Activated CD4-positive, alpha-beta T cell treated with anti-CD3 and anti-CD28 coated beads for 24 hours (primary cell): ENCODE measurements around the gene SLC30A2.

Source experiments
- DNase-seq, 2 donors: peaks; one replicate each; pipeline ENCODE4 v3.0.0-alpha.2; 2020; ENCODE audit warnings: low read depth in 2 of 2

Gene SLC30A2

DNA sequence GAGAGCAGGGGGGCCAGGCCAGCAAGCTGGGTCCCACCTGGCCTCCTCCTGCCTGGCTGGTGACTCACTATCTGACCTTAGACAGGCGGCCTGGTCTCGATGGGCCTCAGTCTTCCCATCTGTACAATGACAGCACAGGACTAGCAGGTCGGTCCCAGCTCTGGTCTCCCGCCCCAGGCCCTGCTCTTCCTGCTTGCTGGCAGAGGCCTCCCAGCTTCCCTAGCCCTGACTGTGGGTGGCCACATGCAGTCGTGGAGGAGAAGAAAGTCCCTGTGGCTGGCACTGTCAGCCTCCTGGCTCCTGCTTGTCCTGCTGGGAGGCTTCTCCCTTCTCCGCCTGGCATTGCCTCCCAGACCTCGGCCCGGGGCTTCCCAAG is 23.5 kb downstream of the SLC30A2 start:
- DNase-seq = no peak

DNA sequence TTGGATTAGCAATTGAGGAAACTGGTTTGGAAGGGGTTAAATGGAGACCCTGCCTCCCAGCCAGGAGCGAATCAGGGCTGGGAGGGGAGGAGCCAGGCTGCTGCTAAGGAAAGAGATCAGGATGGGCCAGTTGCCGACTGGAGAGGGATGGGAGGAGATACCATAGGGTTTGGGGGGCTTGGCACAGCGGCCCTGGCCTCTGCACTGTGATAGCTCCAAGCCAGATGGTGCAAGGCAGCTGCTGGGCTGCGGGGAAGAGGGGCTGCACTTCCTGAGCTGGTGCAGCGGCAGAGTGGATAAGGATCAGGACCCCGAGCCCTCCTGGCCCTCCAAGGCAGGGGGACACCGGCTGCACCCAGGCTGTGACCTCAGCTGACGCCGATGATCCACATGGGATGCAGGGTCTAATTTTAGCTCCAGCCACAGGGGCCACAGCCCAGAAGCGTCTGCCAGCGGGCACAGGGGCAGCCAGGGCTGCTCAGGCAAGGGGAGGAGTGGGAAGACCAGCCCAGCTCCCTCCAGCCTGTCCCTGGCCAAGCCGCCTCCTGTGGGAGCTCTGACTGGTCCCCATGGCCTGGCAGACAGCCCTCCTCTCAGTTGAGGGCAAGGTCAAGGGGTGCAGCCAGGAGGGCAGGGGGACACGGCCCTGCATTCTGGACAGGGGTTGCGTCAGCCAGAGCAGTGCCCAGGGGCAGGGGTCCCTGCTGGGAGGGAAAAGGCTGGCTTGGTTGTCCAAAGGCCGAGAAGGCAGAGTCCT is 24.1 kb downstream of the SLC30A2 start, which contains the start of gene EXTL1:
Gene EXTL1, plus strand, starts transcription at position 129 of the 757 bp plus-strand sequence. CDS start 872 bp downstream, outside the sequence.
- no peak for DNase-seq

DNA sequence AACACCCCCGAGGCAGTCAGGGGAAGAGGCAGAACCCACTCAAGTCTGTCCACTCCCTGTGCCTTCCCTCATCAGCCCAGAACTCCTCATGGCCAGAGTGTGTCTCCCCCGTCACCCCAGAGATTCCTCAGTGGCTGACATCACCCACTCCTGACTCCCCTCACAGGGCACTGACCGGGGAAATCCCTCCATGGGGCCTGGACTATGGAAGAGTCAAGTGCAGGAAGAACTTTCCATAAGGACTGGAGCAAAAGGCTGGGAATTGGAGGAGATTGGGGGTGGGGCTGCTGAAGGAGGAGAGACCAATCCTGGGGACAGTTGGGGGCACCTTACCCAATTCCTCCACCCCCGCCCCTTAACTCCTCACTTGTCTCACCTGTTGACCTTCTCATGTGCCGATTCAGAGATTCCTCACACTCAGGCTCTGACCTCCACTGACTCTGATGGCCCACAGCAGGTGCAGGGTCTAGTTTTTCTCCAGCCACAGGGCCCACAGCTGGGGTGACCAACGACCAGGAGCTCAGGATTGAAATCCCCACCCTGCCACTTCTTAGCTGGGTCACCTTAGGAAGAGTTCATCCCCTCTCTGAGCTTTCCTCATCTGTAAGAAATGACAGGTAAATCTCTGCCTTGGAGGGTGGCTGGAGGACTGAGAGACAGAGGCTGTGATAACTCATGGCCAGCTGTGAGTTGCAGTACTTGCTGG is 24.8 kb downstream of the SLC30A2 start:
- DNase-seq = no peak

DNA sequence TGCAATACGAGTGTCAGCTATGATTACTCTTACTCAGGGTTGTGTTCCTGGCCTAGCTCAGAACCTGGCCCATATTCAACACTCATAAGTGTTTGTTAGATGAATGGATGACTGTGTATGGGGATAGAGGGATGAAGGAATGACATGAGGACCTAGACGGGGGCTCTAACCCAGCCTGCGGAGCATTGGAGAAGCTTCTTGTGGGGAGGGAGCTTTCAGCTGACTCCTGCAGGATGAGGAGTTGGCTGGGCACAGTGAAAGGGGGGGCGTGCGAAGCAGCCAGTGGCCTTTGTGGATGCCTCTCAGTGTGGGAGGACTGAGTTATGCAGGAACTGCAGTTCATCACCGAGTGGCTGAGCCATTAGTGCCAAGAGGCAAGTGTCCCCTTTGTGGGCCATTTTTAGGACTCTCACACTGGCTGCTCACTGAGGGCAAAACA is 25.6 kb downstream of the SLC30A2 start:
- DNase-seq = no peak

DNA sequence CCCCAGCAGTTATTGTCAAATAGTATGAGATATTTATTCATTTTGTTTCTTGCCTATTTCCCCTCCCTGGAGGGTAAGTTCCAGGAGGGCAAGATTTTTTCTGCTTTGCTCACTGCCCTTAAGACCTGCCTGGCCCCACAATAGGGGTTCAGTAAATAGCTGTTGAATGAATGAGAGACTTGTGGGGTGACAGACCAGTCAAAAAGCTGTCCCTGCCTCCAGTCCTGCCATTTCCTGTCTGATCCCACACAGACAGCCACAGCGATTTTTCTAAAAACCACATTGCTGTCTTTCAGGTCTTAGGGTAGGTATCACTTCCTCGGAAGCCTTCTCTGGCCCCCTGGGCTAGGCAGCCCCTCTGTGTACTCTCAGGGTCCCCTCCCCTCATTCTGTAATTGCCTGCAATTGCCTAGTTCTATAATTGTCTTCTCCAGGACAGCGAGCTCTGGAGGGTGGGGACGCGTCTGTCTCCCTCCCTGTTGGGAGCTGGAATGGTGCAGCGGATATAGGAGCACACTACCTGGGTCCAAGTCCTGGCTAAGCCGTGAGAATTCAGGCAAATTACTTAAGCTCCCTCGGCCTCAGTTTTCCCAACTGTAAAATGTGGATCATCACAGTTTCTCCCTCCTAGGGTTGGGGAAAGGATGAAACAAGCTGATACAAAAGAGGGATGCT is 26.1 kb downstream of the SLC30A2 start:
- no peak for DNase-seq

DNA sequence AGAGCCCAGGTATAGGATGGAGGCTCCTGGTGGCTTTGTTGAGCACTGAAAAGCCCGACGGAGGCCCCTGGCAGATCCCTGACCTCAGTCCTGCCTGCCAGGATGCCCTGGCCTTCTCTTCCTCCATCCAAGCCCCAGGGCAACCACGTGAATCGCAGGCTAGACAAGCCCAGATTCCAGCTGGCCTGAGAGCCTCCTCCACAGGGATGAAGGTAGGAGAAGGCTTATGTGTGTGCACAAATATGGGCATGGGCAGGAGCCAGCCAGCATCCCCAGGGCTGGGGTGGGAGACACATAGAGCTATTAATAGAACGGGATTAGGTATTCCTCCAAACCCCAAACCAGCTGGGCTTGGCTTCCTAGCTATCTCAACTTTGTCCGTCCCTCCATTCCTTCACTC is 28.3 kb downstream of the SLC30A2 start:
- no peak for DNase-seq

DNA sequence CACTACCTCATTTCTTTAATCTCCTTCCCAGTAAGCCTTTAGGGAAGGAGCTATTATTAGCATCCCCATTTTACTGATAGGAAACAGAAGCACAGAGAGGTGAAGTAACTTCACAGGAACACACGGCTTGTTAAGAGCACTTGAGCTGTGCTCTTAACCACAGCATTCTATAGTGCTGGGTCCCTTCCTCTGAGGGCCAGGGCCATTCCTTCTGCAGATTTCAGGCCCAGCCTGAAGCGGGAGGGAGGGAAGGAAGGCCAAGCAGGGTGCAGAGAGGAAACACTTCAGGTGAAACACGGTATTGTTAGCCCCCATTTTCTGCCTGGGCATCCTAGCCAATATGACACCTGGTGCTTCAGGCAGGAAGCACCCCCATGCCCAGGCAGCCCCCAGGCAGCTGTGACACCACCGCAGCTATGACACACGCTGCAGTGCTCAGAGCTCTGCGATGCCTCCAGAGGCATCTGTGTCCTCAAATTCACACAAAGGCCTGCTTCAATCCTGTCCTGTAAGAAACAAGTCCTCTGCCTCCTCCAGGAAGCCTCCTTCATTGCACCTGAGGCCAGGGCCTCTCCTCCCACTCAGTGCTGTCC is 28.9 kb downstream of the SLC30A2 start:
- DNase-seq = no peak

DNA sequence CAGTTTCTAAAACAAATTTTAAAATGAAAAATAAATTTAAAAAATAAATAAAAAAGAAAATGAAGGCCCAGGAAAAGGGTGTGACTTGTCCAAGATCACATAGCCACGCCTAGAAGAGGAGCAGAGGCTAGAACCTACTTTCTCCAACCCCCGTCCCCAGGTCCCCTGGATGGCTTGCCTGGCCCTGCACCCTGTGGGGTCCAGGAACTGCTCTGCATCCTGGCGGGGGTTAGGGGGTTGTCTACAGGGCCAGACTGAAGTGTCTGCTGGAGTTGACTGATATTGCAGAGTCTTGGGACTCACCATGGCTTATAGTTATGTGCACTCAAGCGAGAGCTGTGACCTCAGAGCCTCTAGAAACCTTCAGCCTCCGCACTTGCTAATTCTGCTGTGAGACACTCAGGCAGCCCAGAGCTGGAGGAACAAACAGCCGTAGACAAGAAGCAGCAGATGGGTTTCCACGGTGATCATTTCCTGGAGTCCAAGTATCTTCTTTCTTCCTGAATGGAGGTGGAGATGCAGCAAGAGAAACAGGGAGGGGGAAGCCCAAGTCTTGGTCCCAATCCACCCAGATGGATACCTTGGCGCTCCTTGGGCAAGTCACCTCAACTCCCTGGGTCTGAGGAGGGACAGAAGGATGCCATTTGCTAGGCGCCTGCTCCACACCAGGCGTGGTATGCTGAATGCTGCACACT is 29.5 kb downstream of the SLC30A2 start:
- no peak for DNase-seq

DNA sequence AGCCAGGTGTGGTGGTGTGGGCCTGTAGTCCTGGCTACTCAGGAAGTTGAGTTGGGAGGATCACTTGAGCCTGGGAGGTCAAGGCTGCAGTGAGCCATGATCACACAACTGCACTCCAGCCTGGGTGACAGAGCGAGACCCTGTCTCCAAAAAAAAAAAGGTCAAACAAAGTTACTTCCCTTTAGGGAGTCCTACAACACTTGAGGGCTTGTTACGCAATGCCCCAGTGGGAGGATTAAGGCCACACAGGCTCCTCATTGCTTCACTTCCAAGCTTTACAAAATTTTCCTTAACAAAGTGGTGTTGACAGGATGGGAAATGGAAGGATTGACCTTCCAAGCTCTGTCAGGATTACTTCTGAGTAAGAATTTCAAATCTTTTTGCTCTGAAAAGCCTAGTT is 30.6 kb downstream of the SLC30A2 start:
- DNase-seq = no peak

DNA sequence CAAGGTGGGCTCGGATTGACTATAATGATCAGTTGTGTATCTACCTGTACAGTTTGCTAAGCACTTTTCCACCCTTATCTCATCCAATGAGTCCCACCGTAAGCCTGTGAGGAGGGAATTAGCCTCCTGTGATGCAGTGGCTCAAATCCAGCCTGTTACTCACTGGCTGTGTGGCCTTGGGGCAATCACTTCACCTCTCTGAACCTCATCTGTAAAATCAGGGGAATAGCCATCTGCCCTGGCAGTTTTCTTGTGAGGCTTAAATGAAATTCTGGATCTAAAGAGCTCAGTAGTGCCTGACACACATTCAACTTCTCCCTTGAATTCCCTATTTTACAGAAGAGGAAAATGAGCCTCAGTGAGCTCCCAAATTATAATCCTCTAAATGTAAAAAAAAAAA is 31.7 kb downstream of the SLC30A2 start:
- no peak for DNase-seq

DNA sequence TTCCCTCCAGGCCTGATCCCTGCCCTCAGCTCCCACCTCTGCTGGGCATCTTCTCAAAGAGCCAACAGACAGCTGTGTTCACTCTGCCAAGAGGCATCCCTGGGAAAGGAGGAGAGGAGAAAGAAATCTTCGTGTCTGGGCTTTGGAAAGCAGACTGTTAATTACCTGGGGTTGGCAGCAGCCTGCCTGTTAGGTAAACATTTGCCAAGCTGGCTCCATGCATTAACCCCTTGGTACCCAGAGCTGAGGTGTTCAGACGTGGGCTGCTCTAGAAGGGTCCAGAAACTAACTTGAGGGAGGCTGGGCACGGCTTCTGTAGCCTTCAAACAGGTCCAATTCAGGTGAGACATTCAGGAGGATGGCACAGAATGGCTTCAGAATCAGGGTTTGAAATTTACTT is 33.1 kb downstream of the SLC30A2 start:
- no peak for DNase-seq

DNA sequence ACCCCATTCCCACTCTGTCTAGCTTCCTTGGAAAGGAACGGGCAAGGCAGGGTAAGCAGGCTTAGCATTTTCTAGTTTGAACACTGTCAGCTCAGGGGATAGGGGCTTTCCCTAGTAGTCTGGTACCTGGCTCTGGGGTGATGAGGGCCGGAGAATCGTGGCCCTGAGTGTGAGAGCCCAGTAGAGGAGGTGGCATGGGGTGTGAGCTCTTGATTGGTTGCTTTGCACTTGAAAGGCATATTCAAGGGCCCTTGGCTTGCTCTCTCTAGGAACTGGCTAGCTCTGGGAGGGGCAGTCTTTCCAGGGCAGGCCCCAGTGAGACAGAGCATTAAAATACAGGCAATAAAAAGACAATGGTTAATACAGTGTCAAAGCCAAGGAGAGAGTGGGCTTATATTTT is 35.1 kb downstream of the SLC30A2 start:
- DNase-seq = no peak

DNA sequence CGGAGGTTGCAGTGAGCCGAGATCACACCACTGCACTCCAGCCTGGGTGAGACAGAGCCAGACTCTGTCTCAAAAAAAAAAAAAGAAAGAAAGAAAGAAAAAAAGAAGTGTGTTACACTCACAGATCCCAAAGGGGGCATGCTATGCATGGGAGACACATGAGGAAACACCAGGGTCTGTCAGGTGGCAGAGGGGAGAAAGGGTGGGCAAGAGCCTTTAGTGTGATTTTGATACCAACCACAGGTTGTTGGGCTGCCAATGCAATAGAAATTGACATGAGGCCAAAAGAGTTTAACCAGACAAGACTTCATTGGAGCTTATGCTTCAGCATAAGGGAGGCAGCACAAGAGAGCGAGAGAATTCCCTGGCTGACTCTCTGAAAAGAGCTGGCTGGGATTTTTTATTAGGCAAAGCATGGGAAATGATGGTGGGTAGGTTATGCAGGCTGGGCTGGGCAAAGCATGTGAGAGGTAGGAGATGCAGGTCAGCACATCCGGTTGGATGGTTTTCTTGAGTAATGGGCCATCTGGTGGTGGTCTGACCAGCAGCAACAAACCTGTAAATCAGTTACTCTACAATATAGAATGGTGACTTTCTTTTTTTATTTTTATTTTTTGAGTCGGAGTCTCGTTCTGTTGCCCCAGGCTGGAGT is 36.0 kb downstream of the SLC30A2 start:
- no peak for DNase-seq

DNA sequence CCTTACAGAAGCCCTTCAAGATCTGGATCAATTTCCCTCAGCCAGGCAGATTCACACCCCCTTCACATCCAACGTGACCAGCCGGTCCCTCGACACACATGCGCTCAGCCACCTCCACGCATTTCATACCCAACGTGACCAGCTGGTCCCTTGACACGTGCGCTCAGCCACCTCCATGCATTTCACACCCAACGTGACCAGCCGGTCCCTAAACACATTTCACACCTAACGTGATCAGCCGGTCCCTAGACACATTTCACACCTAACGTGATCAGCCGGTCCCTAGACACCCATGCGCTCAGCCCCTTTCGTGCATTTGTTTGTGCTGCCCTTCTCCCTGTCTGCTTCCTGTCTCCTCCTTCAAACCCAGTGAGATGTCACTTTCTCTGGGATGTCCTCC is 39.2 kb downstream of the SLC30A2 start:
- DNase-seq = no peak

DNA sequence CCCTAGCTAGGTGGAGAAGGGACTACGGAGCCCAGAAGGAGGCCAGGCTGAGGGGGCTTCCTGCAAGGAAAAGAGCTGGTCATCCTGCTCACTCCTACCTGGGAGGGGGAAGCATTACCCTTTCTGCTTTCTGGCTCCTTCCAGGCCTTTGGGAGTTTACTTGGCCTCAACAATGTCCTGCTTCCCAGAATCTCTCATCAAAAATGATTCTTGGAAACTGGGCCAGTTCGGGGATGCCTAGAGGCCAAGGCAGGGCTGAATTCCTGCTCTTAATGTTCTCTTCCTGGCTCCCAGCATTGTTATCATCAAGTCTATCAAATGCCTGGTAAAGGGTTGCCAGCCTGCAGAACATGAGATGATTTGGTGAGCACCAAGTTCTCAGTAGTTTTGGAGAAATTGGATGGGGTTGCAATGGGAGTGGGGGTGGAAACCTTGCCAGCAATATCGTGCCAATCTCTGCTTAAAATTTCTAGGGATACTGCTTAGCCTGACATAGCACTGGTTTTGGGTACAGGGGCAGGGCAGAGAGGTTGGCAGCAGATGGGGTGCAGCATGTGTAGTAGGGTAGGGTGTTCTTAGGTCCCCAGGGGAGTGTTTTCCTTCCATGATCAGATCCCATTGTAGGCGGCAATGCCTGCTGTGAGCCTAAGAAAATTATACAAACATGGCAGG is 40.3 kb downstream of the SLC30A2 start:
- DNase-seq = no peak

DNA sequence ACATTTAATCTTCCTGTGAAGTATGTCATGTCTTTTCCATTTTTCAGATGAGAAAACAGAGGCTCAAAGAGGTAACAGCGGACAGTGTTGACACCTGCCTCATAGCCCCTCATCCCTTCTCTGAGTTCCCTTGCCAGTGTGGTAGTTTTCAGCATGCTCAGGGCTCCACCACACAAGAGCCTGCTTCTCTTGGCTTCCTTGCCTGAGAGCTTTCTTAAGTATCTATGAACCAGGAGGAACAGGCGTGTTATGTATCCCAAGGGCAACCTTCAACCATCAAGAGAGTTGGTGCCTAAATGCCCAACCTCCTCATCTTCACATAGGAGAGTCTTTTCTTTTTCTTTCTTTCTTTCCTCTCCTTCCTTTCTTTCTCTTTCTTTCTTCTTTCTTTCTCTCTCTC is 42.2 kb downstream of the SLC30A2 start:
- no peak for DNase-seq

DNA sequence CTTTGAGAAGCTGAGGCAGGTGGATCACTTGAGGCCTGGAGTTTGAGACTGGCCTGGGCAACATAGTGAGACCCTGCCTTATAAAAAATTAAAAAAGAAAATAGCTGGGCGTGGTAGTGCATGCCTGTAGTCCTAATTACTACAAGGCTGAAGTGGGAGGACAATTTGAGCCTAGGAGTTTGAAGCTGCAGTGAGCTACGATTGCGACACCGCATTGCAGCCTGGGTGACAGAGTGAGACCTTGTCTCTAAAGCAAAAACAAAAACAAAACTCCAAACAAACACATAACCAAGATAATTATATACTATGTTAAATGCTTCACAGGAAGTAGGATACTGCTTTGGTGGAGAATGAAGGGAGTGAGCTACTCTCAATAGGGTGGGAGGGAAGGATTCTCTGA is 42.7 kb downstream of the SLC30A2 start:
- no peak for DNase-seq

DNA sequence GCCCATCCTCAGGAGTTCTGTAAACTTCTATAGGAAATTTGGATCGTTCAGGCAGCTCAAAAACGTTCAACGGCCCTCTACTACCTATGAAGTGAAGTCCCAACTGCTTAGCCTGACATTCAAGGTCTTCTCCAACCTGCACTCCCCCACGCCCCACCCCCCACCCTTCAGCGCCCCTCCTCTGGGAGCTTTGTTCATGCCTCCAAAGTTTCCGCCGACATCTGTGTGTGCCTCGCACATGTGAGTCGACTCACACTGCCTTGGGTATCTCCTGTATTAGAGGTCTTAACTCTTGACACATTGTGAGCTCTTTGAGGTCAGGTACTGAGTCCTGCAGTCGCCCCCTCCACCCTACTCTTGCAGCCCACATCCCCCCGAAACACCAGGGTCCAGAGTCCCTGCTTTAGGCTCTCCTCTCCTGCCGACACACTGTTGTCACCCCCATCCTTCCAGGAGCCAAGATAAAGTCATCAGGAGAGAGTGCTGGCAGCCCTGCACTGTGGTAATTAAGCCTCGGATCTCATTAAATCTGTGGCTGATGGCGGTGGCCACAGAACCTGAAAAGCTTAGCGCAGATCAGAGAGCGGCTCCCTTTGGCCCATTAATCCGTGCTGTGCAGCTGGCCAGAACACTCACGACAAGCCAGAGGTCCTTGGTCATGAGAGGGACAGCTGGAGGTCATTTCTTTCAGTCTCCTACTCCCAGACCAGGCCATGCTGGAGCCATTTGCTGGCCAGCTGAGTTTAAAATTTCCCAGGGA is 46.7 kb downstream of the SLC30A2 start:
- no peak for DNase-seq

DNA sequence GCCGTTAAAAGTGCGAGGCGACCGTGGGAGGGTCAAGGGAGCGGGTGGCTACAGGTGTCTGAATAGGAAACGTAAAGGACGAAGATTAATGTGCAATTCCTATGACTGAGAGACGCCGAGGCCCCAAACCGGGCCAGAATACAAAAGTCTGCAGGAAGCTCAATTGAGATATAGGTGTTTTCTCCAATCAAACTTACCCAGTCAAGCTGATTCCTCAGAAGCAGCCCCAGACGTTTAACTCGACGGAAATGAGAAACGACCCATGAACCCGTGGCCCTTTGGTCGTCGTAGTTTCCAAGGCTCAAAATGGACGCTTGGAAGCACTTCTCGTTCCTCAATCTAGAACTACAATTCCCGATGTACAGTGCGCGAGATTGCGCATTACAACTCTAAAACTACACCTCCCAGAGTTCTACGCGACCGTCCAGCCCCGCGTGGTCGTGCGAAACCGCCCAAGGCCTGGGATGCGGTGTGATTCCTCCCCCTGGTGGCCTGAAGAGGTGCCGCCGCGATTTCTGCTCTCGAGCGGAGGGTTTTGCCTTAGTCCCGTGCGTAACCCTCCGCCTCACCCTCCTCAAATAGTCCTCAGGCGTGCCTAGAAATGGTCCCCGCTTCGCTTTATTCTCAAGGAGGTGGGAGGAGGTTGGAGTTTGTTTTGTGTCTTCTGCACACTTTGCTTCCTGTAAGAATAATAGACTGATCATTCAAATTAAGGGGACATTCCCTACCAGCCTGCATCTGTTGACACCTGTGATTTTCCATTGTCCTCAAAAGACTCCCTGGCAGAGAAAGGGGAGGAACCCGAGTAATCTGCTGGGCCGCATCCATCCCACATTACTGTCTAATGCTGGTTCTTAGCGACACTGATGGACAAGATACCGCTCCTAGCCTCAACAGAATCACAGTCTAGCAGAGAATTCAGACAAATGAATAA is 47.8 kb downstream of the SLC30A2 start, which contains the start of gene PAFAH2:
Gene PAFAH2, minus strand, starts transcription at position 236 of the 934 bp plus-strand sequence. CDS start 7,247 bp downstream, outside the sequence.
- DNase-seq = peak; percentile 91 to 94
